ENCODE measurements around the gene ANKRD34B.

ANKRD34B gene

DNA sequence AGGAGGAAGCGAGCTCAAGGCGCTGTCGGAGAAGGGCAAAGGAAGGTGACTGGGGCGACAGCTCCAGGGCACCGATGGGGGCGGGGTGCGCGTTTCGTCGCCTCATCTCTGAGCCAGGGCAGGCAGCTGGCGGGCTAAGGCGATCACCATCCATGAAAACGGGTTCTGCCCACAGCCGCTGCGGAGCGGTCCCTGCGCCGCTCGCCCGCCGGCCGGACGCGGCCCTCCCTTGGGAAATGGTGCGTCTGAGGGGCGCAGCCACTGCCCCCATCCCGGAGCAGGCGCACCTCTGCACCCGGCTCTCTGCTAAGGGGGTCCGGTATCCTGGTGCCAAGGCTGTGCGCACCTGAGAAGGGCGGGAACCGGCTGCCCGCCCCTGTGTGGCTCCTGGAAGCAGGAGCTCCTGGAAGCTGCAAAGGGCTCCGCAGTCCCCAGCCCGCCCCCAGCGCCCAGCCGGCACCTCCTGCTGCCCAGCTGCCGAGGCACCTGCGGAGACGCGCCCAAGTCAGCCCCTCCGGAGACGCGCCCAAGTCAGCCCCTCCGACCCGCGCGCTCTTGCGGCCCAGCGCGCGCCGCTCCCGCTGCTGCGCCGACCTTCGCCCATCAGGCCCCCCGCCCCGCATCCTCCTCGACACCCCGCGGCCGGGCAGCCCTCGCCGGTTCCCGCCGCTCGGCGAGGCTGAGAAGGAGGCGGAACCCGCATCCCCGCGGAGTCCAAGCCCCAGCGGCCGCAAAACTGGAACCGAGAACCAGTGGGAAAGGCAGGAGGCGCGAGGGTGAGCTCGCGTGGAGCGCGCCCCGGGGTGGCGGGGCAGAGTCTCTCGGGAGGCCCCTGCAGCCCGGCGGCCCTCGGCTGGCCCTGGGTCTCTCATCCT lies 757 bp downstream of the ANKRD34B start:
- no peak for DNase-seq

DNA sequence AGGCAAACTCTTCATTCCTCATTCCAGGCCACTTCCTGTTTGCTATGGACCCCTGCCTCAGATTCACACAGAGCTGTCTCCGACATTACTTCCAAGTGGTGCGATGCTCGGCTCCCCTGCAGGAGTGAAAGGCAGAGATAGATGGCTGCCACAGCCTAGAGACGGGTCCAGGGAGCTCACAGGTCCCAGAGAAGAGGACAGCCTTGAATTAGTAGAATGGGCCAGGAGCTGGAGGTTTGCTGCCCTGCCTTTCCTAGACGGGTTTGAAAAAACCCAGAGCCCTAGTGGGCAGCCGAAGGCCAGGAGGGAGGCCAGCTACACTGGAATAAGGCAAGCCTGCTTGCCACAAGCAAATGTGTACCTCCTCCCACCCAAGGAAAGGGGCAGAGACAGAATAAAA lies 1.8 kb downstream of the ANKRD34B start:
- DNase-seq, result no peak

DNA sequence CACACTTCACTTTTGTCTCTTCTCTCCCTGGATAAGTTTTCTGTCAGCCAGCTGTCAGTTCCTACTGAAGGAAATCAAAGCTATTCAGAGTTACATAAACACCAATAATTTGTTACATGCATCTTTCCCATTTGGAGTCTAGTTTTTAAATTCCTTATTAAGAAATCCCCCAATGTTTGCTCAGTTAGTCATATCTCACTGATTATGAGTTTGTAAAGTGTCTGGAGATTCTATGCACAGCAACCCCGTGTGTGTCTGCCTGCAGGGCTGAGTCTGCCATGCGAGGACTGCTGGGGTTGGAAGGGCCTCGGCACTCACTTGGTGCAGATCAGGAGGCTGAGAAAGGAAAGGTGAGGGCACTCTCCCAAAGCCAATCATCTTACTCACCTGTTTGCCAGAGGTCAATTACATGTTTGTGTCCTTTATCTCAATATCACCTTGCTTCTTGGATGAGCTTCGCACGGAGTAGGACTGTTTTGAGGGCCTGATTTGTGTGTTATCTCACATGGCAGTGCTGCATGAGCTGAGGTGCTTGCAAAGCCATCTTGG lies 3.3 kb downstream of the ANKRD34B start:
- peak; percentile 10 for DNase-seq

DNA sequence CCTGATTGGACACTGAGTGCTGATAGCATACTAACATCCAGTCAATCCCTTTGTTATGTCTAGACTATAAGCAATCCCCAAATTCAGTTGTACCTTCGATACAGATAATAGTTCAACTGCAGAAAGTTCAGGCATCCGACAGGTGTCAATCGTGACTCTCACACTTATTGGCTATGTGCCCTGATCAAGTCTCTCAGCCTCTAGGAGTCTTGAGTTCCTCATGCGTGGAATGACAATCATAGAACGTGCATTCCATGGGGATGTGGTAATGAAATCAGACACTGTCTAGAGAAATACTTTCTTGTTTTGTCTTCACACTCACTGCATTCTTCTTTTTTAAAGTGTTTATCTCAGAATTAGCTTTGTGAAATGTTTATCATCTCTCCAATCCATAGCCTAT lies 4.8 kb downstream of the ANKRD34B start:
- no peak for DNase-seq

DNA sequence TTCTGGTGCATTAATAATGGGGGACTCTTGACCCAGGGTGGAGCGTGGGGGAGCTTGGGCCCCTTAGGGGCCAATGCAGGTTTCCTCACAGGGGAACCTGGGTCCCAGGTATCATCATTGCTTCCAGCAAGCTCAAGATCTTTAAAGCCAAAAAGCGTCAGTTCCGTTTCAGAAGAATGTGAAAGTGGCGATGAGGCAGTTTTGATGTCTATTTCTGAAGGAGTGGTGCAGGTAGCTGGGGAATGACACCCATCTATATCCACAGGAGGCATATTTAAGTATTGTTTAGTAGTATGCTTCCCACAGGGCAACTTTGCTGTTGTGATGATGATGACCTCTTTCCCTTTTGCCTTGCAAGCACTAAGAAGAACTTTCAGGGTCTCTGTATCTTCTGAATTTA lies 10.8 kb downstream of the ANKRD34B start:
- no peak for DNase-seq

DNA sequence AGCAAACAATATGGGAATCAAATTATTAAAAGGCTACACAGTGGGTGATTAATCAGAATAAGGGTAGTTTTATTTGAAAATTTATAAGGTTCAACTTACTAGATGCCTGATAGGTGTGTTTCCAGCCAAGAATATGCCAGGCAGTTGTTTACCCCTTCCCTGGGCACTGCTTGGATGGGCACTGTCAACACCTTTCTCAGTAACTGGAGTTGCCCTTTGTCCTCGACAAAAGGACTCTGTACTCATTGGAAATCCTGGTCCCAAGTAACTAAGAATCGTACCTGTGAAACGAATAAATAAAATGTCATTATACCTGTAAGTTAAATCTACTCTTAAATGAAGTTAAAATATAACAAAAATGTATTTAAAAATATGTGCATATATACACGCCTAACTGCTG lies 15.0 kb downstream of the ANKRD34B start:
- no peak for DNase-seq

DNA sequence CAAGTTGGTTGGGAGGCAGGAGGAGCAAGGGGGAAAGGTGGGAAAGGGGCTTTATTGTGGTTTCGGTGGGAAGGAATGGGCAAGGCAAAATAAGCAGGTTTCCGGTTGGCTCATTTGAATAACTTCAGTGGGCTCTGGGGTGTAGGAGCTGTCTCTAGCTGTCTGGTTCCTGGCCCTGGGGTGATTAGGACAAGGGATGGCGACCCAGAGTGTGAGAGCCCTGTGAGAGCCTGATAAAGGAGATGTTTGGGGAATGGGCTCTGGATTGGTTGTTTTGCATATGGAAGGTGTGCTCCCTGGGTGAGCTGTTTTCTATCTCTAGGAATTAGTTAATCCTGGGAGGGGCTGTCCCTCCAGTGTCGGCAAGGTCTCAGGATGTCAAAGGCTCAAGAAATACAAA lies 15.4 kb downstream of the ANKRD34B start:
- DNase-seq, result no peak

DNA sequence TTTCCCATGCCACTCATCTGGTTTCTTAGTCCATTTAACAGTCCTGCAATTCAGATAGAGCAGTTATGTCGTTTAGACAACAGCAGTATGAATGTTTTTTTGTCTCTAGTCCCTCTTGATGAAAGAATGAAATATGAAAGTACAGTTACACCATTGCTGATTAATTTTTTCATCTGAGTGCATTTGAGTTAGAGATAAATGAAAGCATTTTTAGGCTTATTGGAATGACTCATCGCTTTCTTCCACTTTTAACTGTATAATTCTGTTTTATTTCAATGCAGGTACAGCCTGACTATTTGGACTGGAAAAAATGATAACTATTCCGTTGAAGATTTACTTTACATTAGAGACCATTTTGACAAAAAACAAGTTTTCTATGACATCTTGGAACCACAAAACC lies 28.7 kb downstream of the ANKRD34B start:
- DNase-seq, result no peak

DNA sequence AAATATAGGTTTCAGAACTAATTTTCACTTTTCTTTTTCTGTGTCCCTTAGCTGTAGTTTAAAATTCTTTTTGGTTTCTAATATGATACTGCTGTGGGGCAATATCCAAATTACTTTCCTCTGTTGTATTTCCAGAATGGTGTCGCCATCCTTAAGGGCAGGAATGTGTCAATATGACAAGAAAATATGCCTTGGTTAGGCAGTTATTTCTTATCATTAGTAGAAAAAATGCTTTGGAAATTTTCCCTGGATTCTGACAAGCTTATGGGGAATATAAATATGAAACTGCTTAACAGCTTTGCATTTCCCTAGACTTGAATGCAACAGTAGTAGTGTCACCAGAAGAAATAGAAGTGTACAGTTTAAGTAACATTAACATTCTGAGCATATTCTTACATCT lies 29.4 kb downstream of the ANKRD34B start:
- DNase-seq, result no peak

DNA sequence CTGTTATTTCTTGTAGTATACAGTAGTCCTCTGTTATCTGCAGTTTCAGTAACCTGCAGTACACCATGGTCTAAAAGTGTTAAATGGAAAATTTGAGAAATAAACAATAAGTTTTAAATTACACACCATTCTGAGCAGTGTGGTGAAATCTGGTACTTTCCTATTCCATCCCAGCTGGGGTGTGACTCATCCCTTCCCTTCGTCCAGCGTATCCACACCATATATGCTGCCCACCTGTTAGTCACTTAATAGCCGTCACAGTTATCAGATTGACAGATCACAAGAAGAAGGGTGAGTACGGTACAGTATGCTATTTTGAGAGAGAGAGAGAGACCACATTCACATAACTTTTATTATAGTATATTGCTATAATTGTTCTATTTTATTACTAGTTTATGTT lies 53.3 kb downstream of the ANKRD34B start:
- DNase-seq, result peak; percentile 87

DNA sequence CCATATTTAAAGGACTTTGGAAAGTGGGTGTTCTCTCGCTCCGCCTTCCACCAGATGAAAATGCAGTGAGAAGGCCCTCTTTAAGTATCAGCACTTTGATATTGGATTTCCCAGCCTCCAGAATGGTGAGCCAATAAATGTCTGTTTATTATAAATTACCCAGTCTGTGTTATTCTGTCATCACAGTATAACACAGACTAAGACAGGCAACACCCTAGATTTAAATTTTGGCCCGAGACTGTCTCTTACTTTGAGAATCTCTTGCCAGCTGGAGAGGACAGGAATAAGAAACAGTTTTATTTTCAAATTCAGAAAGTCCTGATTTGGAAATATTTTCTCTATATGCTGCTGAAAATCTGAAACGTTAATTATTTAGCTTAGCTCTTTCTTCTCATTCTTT lies 60.7 kb downstream of the ANKRD34B start:
- no peak for DNase-seq

DNA sequence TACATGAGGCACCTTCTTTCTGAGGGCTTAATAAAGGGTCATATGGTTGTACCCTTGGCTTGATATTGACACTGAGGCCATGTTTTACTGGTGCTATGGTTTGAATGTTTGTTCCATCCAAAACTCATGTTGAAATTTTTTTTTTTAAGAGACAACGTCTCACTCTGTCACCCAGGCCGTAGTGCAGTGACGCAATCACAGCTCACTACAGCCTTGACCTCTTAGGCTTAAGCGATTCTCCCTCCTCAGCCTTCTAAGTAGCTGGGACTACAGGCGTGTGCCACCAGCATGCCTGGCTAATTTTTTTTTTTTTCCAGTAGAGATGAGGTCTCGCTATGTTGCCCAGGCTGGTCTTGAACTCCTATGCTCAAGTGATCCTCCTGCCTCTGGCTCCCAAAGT lies 61.2 kb downstream of the ANKRD34B start:
- DNase-seq, result no peak

DNA sequence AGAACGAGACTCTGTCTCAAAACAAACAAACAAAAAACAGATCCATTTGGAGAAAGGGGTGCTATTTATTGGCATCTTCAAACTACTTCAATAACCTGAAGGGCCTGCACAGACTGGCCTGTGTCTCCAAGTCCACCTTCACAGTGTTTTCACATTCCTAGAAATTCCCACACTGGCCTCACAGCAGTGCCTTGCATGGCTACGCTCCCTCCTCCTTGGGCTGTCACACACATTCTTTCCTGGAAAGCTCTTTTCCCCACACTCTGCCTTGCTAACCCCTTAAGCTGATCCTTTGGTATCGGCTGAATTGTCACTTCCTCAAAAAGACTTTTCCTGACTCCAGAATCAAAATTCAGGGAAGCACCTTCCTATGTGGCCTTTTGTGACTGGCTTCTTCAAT lies 62.4 kb downstream of the ANKRD34B start:
- no peak for DNase-seq
